ENCODE measurements around the gene HELZ2.
"Not testable (repeated sequence)": the region's sequence is repeated elsewhere in the genome, so short reads cannot be mapped to it uniquely, and the experiment has no call there.

GRCh38 chr20:63571087-63571478 lies 3.0 kb downstream of the HELZ2 start:
- not testable (repeated sequence) for TF ChIP-seq CTCF (conservative IDR thresholded peaks at IDR 0.05); ZFX (IDR thresholded peaks at IDR 0.05)
